GM18498 (cell line): Measurements from ENCODE around the gene TFG.

Source experiments
- ATAC-seq: cut with Tn5 transposase; IDR thresholded peaks from one replicate; pipeline ENCODE4 v1.9.1; 2021; ENCODE audit warnings: mild to moderate bottlenecking, moderate library complexity; ENCODE audit not compliant: unreplicated experiment

TFG gene

GRCh38 chr3:100703865-100704264 is 5.4 kb upstream of the TFG start:
- ATAC-seq: no peak

GRCh38 chr3:100706365-100706764 is 2.9 kb upstream of the TFG start:
- no peak for ATAC-seq

- no peak for ATAC-seq
Measured at GRCh38 chr3:100708644-100708988, 678 bp upstream of the TFG start.

- no peak for ATAC-seq
Measured at GRCh38 chr3:100709842-100710260, 557 bp downstream of the TFG start.

- ATAC-seq: peak; percentile 31
Measured at GRCh38 chr3:100710261-100710968, 1.1 kb downstream of the TFG start.

- ATAC-seq: no peak
Measured at GRCh38 chr3:100715176-100715575, 5.9 kb downstream of the TFG start.

GRCh38 chr3:100717063-100717462 is 7.8 kb downstream of the TFG start:
- ATAC-seq: no peak

GRCh38 chr3:100717637-100718487 is 8.6 kb downstream of the TFG start:
- ATAC-seq: no peak

- no peak for ATAC-seq
Measured at GRCh38 chr3:100719136-100719535, 9.8 kb downstream of the TFG start.

- ATAC-seq: no peak
Measured at GRCh38 chr3:100720426-100720825, 11.1 kb downstream of the TFG start.

GRCh38 chr3:100725935-100726513 is 16.7 kb downstream of the TFG start:
- ATAC-seq: no peak

GRCh38 chr3:100726706-100727105 is 17.4 kb downstream of the TFG start:
- no peak for ATAC-seq

GRCh38 chr3:100730524-100730923 is 21.2 kb downstream of the TFG start:
- peak; percentile 62 for ATAC-seq

- ATAC-seq: no peak
Measured at GRCh38 chr3:100732435-100732834, 23.1 kb downstream of the TFG start.

GRCh38 chr3:100737334-100737733 is 28.0 kb downstream of the TFG start:
- no peak for ATAC-seq

GRCh38 chr3:100740207-100740606 is 30.9 kb downstream of the TFG start:
- no peak for ATAC-seq

- no peak for ATAC-seq
Measured at GRCh38 chr3:100743535-100743934, 34.2 kb downstream of the TFG start.

- ATAC-seq: no peak
Measured at GRCh38 chr3:100744671-100745070, 35.4 kb downstream of the TFG start.

GRCh38 chr3:100745617-100746016 is 36.3 kb downstream of the TFG start:
- ATAC-seq: no peak

GRCh38 chr3:100746092-100746491 is 36.8 kb downstream of the TFG start:
- no peak for ATAC-seq

- ATAC-seq: no peak
Measured at GRCh38 chr3:100748220-100748619, 38.9 kb downstream of the TFG start.

- no peak for ATAC-seq
Measured at GRCh38 chr3:100748967-100749366, 39.7 kb downstream of the TFG start.
